Endothelial cell of umbilical vein (primary cell): ENCODE measurements around the gene EDN1.

Experiments
- POLR2A ChIP-seq: IDR thresholded peaks from 2 replicates; pipeline ENCODE4 v1.6.1; 2012; ENCODE audit warnings: low read depth, mild to moderate bottlenecking, control low read depth, low read length
- TF ChIP-seq, protein P1 (sequence below), 2 donors: IDR thresholded peaks; 1 replicate in 1 of 2; 2 replicates in 1 of 2; pipeline ENCODE4 v1.5.1; 2011; ENCODE audit warnings: low read length in 2 of 2, mild to moderate bottlenecking in 2 of 2, moderate library complexity in 2 of 2, control low read depth in 1 of 2, inconsistent platforms in 1 of 2, low read depth in 1 of 2; ENCODE audit not compliant: insufficient read depth in 1 of 2; ENCODE audit errors: extremely low read depth in 1 of 2

DNA sequence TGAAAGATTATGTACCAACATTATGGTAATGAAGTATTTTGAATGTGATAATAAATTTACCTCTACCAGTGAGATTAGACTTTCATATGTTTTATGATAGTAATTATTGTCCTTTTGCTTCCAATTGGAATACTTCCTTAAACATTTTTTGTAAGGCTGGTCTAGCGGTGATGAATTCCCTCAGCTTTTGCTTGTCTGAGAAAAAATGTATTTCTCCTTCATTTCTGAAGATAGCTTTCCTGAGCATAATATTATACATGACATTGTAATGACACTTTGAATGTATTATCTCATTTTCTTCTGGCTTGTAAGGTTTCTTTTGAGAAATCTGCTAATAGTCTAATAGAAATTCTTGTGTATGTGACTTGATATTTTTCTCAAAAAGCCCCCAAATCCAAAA lies 18.6 kb upstream of the EDN1 start:
- TF ChIP-seq, protein P1, sequence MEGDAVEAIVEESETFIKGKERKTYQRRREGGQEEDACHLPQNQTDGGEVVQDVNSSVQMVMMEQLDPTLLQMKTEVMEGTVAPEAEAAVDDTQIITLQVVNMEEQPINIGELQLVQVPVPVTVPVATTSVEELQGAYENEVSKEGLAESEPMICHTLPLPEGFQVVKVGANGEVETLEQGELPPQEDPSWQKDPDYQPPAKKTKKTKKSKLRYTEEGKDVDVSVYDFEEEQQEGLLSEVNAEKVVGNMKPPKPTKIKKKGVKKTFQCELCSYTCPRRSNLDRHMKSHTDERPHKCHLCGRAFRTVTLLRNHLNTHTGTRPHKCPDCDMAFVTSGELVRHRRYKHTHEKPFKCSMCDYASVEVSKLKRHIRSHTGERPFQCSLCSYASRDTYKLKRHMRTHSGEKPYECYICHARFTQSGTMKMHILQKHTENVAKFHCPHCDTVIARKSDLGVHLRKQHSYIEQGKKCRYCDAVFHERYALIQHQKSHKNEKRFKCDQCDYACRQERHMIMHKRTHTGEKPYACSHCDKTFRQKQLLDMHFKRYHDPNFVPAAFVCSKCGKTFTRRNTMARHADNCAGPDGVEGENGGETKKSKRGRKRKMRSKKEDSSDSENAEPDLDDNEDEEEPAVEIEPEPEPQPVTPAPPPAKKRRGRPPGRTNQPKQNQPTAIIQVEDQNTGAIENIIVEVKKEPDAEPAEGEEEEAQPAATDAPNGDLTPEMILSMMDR (IDR thresholded peaks at IDR 0.05; ENCODE audit: extremely low read depth in 1 of 2, insufficient read depth in 1 of 2, low read depth in 1 of 2, low read length in 2 of 2), result no peak
- no peak for TF ChIP-seq POLR2A
